ENCODE results near the gene PTGIS. TPM values are rescaled to one million over a fixed set of nuclear protein-coding genes. Genes with fewer than 3 reads are reported as not detected.

The PTGIS gene
- total RNA-seq, 1 experiment from 2014 or later, result 20.0 TPM

- no peak for DNase-seq
- H3K27ac Mint-ChIP-seq, result 0 out of 7 replicates have a peak overlapping the region, but pooled peaks of 1 of the 3 experiments have one; percentile 41
- H3K56ac ChIP-seq (ENCODE audit: insufficient read length, low read depth, low read length), result no peak overlapping the region
- no peaks in the 10 kb centered on the region for H3K79me1 ChIP-seq (ENCODE audit: insufficient read depth, low read depth, low read length, poor library complexity, severe bottlenecking)
- H3K4me1 ChIP-seq (ENCODE audit: insufficient read depth, low read length), result no peaks in the 10 kb centered on the region
- no peaks in the 10 kb centered on the region for H4K20me1 ChIP-seq (ENCODE audit: control insufficient read depth, insufficient read depth, insufficient read length)
- no peak overlapping the region for H3K27ac ChIP-seq (ENCODE audit: insufficient read length, low read depth, low read length)
- H3K9me3 Mint-ChIP-seq, result peaks cover 4% of the 10 kb centered on the region in 2 experiments; a peak in 2 of 5 replicates
- H2BK15ac ChIP-seq (ENCODE audit: low read depth, low read length), result no peak overlapping the region
- no peaks in the 10 kb centered on the region for H3K79me2 ChIP-seq (ENCODE audit: insufficient read depth, low read length)
- no peak overlapping the region for H2BK20ac ChIP-seq (ENCODE audit: low read depth, low read length, poor library complexity, severe bottlenecking)
- no peak overlapping the region for H2BK12ac ChIP-seq (ENCODE audit: insufficient read length, low read depth, low read length)
- H3K23me2 ChIP-seq (ENCODE audit: insufficient read length, low read depth, low read length, poor library complexity, severe bottlenecking), result no peaks in the 10 kb centered on the region
- no peak overlapping the region for H4K8ac ChIP-seq (replicated peaks; ENCODE audit: insufficient read length, low read depth, low read length)
- no peak overlapping the region for H4K5ac ChIP-seq (ENCODE audit: insufficient read length, low read depth, low read length)
- no peak overlapping the region for H3K4me3 Mint-ChIP-seq
- H3K14ac ChIP-seq (ENCODE audit: insufficient read depth, low read length), result no peak overlapping the region
- H3K27me3 Mint-ChIP-seq (ENCODE audit: low read depth), result peaks cover 2% of the 10 kb centered on the region
- no peak overlapping the region for H3K23ac ChIP-seq (ENCODE audit: insufficient read length, low read depth, low read length)
- no peak overlapping the region for H4K91ac ChIP-seq (ENCODE audit: insufficient read length, low read depth, low read length)
- no peak overlapping the region for H2BK5ac ChIP-seq (ENCODE audit: insufficient read length, low read length)
- no peak overlapping the region for H3K4ac ChIP-seq (ENCODE audit: low read depth, low read length)
- no peak overlapping the region for H3K18ac ChIP-seq (ENCODE audit: insufficient read length, low read depth, low read length)
- no peaks in the 10 kb centered on the region for H3K27me3 ChIP-seq (ENCODE audit: insufficient read depth, low read length)
- H3K9ac ChIP-seq (ENCODE audit: extremely low read depth, insufficient read length, low read length), result no peak overlapping the region
- H2AFZ ChIP-seq (ENCODE audit: low read length), result no peak overlapping the region
- no peak overlapping the region for H2AK5ac ChIP-seq (ENCODE audit: insufficient read length, low read length)
- WGBS (ENCODE audit: extremely low coverage, insufficient read length, low lambda C conversion rate), result no CpG with 5 or more reads among the region's 14 CpGs
- no peaks in the 10 kb centered on the region for H3K9me3 ChIP-seq (ENCODE audit: control insufficient read depth, low read depth, low read length)
- no peak overlapping the region for H3T11ph ChIP-seq (ENCODE audit: low read length)
- peaks cover 0 to 4% (median 2%) of the 10 kb centered on the region in 3 experiments; a peak in 3 of 7 replicates for H3K36me3 Mint-ChIP-seq (ENCODE audit: insufficient read depth in 1 of 3, low read depth in 3 of 3)
- no peak overlapping the region for H2BK120ac ChIP-seq (ENCODE audit: low read depth, low read length, poor library complexity, severe bottlenecking)
- TF ChIP-seq CTCF (conservative IDR thresholded peaks at IDR 0.05), result no peak
- no peak overlapping the region for H3K4me2 ChIP-seq (ENCODE audit: insufficient read depth, insufficient read length, low read length)
- peaks cover 8% of the 10 kb centered on the region in 2 experiments for H3K4me1 Mint-ChIP-seq
These were observed 16.8 kb upstream of the PTGIS start for GRCh38 chr20:49584418-49585382.

All from H9 (cell line).